ENCODE measurements around the gene ARCN1. TPM values are rescaled to one million over a fixed set of nuclear protein-coding genes. Genes with fewer than 3 reads are reported as not detected.

ARCN1 gene
- total RNA-seq, 2 experiments from 2014 or later: 51.0 to 98.9 TPM

DNA sequence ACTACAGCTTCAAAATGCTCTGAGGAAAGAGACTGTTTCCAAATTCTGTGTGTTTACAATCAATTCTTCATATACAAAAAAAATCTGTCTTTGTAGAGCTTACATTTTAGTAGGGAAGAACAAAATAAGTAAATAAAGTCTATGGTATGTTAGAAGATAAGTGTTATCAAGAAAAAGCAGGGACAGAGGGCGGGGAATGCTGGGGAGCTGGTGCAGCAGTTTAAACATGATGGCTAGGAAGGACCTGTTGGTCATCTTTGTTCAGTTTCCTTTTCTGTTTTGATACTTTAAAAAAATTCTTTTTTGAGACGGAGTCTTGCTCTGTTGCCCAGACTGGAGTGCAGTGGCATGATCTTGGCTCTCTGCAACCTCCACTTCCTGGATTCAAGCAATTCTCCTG is 25.1 kb upstream of the ARCN1 start:
- DNase-seq (ENCODE audit: low spot score): no peak
- Histone ChIP-seq H4K20me1 (ENCODE audit: insufficient read depth, low read length) (no peaks in the 10 kb centered on the region), H3K9me2 (ENCODE audit: insufficient read depth, low read length) (no peaks in the 10 kb centered on the region), H3K4me1 (ENCODE audit: insufficient read depth, low read length, poor library complexity, severe bottlenecking) (no peaks in the 10 kb centered on the region), H3K9me3 (ENCODE audit: low read length) (no peaks in the 10 kb centered on the region), H3K27ac (ENCODE audit: low read depth, low read length, poor library complexity, severe bottlenecking) (no peak overlapping the region), H3K4me2 (ENCODE audit: low read length) (no peak overlapping the region), H2AFZ (ENCODE audit: low read length) (no peak overlapping the region), H3K36me3 (ENCODE audit: insufficient read depth, low read length) (peaks cover 5% of the 10 kb centered on the region; the same call in 1 of the 2 replicates), H3K4me3 (ENCODE audit: low read depth, low read length, poor library complexity, severe bottlenecking) (no peak overlapping the region), H3K79me2 (ENCODE audit: insufficient read depth, low read depth, low read length) (no peaks in the 10 kb centered on the region)
- intact Hi-C loops (cut with micrococcal nuclease; ENCODE audit: unreplicated experiment): no loop called here
- no TSS peak for BruUV-seq (replicated peaks)
- no peak for TF ChIP-seq EZH2phosphoT487 (IDR thresholded peaks at IDR 0.05; ENCODE audit: borderline replicate concordance, low read depth, low read length)
- TF ChIP-seq, protein P1, sequence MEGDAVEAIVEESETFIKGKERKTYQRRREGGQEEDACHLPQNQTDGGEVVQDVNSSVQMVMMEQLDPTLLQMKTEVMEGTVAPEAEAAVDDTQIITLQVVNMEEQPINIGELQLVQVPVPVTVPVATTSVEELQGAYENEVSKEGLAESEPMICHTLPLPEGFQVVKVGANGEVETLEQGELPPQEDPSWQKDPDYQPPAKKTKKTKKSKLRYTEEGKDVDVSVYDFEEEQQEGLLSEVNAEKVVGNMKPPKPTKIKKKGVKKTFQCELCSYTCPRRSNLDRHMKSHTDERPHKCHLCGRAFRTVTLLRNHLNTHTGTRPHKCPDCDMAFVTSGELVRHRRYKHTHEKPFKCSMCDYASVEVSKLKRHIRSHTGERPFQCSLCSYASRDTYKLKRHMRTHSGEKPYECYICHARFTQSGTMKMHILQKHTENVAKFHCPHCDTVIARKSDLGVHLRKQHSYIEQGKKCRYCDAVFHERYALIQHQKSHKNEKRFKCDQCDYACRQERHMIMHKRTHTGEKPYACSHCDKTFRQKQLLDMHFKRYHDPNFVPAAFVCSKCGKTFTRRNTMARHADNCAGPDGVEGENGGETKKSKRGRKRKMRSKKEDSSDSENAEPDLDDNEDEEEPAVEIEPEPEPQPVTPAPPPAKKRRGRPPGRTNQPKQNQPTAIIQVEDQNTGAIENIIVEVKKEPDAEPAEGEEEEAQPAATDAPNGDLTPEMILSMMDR (conservative IDR thresholded peaks at IDR 0.05; ENCODE audit: low read length): no peak
- ChIA-PET POLR2A (no interaction called here), CTCF (ENCODE audit: unreplicated experiment) (no interaction called here)

DNA sequence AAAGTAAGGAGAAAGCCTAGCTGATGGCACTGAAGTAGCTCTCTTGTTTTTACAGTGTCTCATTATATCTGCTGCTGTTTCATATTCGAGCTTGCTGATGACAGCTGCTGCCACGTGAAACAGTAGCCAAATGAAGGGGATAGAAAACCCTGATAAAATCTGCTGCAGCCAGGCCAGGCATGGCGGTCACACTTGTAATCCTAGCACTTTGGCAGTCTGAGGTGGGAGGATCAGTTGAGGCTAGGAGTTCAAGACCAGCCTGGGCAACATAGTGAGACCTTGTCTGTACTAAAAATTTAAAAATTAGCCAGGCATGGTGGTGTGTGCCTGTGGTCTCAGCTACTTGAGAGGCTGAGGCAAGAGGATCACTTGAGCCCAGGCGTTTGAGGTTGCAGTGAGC is 19.9 kb upstream of the ARCN1 start:
- no peak overlapping the region for H3K4me2 ChIP-seq (ENCODE audit: low read length)
- no peak overlapping the region for H3K27ac ChIP-seq (ENCODE audit: low read depth, low read length, poor library complexity, severe bottlenecking)
- TF ChIP-seq EZH2phosphoT487 (IDR thresholded peaks at IDR 0.05; ENCODE audit: borderline replicate concordance, low read depth, low read length): no peak
- TF ChIP-seq, protein P1 (conservative IDR thresholded peaks at IDR 0.05; ENCODE audit: low read length): no peak
- peaks cover 25% of the 10 kb centered on the region for H3K36me3 ChIP-seq (ENCODE audit: insufficient read depth, low read length)
- POLR2A ChIA-PET: interaction anchor here (0.6 to 0.7 kb wide), 2 partner anchors 26 to 42 kb away, joined by 3 read pairs; no protein-coding TSS in a partner anchor
- H3K4me3 ChIP-seq (ENCODE audit: low read depth, low read length, poor library complexity, severe bottlenecking): no peak overlapping the region
- no peak for DNase-seq (ENCODE audit: low spot score)
- no peaks in the 10 kb centered on the region for H3K9me3 ChIP-seq (ENCODE audit: low read length)
- no TSS peak for BruUV-seq (replicated peaks)
- H2AFZ ChIP-seq (ENCODE audit: low read length): no peak overlapping the region
- H4K20me1 ChIP-seq (ENCODE audit: insufficient read depth, low read length): no peaks in the 10 kb centered on the region
- H3K9me2 ChIP-seq (ENCODE audit: insufficient read depth, low read length): no peaks in the 10 kb centered on the region
- intact Hi-C loops (cut with micrococcal nuclease; ENCODE audit: unreplicated experiment): no loop called here
- H3K79me2 ChIP-seq (ENCODE audit: insufficient read depth, low read depth, low read length): no peaks in the 10 kb centered on the region
- no peaks in the 10 kb centered on the region for H3K4me1 ChIP-seq (ENCODE audit: insufficient read depth, low read length, poor library complexity, severe bottlenecking)
- CTCF ChIA-PET (ENCODE audit: unreplicated experiment): interaction anchor here (0.6 kb wide), 1 partner anchor 69 kb away, joined by 3 read pairs; no protein-coding TSS in a partner anchor

DNA sequence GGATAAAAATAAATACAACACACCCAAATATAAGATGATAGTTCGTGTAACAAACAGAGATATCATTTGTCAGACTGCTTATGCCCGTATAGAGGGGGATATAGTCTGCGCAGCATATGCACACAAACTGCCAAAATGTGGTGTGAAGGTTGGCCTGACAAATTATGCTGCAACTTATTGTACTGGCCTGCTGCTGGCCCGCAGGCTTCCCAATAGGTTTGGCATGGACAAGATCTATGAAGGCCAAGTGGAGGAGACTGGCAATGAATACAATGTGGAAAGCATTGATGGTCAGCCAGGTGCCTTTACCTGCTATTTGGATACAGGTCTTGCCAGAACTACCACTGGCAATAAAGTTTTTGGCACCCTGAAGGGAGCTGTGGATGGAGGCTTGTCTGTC is 11.4 kb upstream of the ARCN1 start:
- no TSS peak for BruUV-seq (replicated peaks)
- Histone ChIP-seq H3K9me3 (ENCODE audit: low read length) (no peaks in the 10 kb centered on the region), H3K79me2 (ENCODE audit: insufficient read depth, low read depth, low read length) (no peaks in the 10 kb centered on the region), H2AFZ (ENCODE audit: low read length) (no peak overlapping the region), H3K4me1 (ENCODE audit: insufficient read depth, low read length, poor library complexity, severe bottlenecking) (no peaks in the 10 kb centered on the region), H3K4me2 (ENCODE audit: low read length) (no peak overlapping the region), H3K9me2 (ENCODE audit: insufficient read depth, low read length) (no peaks in the 10 kb centered on the region), H3K36me3 (ENCODE audit: insufficient read depth, low read length) (peaks cover 7% of the 10 kb centered on the region; the same call in 1 of the 2 replicates), H3K27ac (ENCODE audit: low read depth, low read length, poor library complexity, severe bottlenecking) (no peak overlapping the region), H3K4me3 (ENCODE audit: low read depth, low read length, poor library complexity, severe bottlenecking) (no peak overlapping the region), H4K20me1 (ENCODE audit: insufficient read depth, low read length) (no peaks in the 10 kb centered on the region)
- DNase-seq (ENCODE audit: low spot score): no peak
- TF ChIP-seq, protein P1 (conservative IDR thresholded peaks at IDR 0.05; ENCODE audit: low read length): no peak
- TF ChIP-seq EZH2phosphoT487 (IDR thresholded peaks at IDR 0.05; ENCODE audit: borderline replicate concordance, low read depth, low read length): no peak
- ChIA-PET CTCF (ENCODE audit: unreplicated experiment) (no interaction called here), POLR2A (interaction anchor here (1.0 kb wide), 1 partner anchor 10 kb away, joined by 4 read pairs; no protein-coding TSS in a partner anchor)
- intact Hi-C loops (cut with micrococcal nuclease; ENCODE audit: unreplicated experiment): loop anchor here (10.0 kb wide), 1 partner anchor 366 kb away; no protein-coding TSS in a partner anchor

Measured in OCI-LY7 (cell line).